ENCODE data around the gene DACT2.

DNA sequence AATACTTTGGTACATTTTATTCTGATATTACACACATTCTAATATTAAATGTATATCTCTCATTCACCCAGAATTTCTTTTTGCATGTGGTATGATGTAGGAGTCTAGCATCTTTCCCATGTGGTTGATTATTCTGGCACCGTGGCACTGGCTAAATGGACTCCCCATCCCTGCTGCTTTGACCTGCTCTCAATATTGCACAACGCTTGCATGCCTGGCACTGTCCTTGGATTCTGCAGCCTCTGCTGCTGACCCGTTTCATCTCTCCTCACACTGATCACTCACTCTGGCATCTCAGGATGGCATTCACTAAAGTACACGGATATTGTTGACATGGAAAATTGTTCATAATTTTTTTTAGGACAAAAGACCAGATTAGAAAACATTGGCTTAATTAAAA, 11.5 kb upstream of the DACT2 start:
- TF ChIP-seq, protein P1, sequence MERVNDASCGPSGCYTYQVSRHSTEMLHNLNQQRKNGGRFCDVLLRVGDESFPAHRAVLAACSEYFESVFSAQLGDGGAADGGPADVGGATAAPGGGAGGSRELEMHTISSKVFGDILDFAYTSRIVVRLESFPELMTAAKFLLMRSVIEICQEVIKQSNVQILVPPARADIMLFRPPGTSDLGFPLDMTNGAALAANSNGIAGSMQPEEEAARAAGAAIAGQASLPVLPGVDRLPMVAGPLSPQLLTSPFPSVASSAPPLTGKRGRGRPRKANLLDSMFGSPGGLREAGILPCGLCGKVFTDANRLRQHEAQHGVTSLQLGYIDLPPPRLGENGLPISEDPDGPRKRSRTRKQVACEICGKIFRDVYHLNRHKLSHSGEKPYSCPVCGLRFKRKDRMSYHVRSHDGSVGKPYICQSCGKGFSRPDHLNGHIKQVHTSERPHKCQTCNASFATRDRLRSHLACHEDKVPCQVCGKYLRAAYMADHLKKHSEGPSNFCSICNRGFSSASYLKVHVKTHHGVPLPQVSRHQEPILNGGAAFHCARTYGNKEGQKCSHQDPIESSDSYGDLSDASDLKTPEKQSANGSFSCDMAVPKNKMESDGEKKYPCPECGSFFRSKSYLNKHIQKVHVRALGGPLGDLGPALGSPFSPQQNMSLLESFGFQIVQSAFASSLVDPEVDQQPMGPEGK (CRISPR knock-in tag; IDR thresholded peaks at IDR 0.05; ENCODE audit: borderline replicate concordance): no peak
- TF ChIP-seq ZFP30 (CRISPR knock-in tag; IDR thresholded peaks at IDR 0.05) (no peak), ZNF70 (CRISPR knock-in tag; IDR thresholded peaks at IDR 0.05) (no peak), OSR1 (CRISPR knock-in tag; IDR thresholded peaks at IDR 0.05) (no peak), GLIS3 (CRISPR knock-in tag; IDR thresholded peaks at IDR 0.05) (no peak), CSDC2 (CRISPR knock-in tag; IDR thresholded peaks at IDR 0.05) (no peak), ZFP3 (CRISPR knock-in tag; IDR thresholded peaks at IDR 0.05) (no peak), SNAI2 (CRISPR knock-in tag; IDR thresholded peaks at IDR 0.05) (no peak), ZNF8 (CRISPR knock-in tag; IDR thresholded peaks at IDR 0.05) (no peak), CREB5 (CRISPR knock-in tag; IDR thresholded peaks at IDR 0.05; ENCODE audit: low read depth) (no peak), ARNTL (CRISPR knock-in tag; IDR thresholded peaks at IDR 0.05; ENCODE audit: borderline replicate concordance, low read depth) (no peak), TSHZ2 (CRISPR knock-in tag; IDR thresholded peaks at IDR 0.05) (no peak), ZC3H10 (CRISPR knock-in tag; IDR thresholded peaks at IDR 0.05) (no peak)
- TF ChIP-seq, protein P2, sequence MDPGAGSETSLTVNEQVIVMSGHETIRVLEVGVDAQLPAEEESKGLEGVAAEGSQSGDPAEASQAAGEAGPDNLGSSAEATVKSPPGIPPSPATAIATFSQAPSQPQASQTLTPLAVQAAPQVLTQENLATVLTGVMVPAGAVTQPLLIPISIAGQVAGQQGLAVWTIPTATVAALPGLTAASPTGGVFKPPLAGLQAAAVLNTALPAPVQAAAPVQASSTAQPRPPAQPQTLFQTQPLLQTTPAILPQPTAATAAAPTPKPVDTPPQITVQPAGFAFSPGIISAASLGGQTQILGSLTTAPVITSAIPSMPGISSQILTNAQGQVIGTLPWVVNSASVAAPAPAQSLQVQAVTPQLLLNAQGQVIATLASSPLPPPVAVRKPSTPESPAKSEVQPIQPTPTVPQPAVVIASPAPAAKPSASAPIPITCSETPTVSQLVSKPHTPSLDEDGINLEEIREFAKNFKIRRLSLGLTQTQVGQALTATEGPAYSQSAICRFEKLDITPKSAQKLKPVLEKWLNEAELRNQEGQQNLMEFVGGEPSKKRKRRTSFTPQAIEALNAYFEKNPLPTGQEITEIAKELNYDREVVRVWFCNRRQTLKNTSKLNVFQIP (CRISPR knock-in tag; IDR thresholded peaks at IDR 0.05; ENCODE audit: borderline replicate concordance, low read depth): no peak
